K562 (cell line): Measurements from ENCODE around the gene HSPA4L. TPM values are rescaled to one million over a fixed set of nuclear protein-coding genes. Genes with fewer than 3 reads are reported as not detected.

Experiments used
- ARNT ChIP-seq, 2 experiments: fragments of 450-650 bp; IDR thresholded peaks; 2 replicates each; pipeline ENCODE4 v1.6.1; 2016; ENCODE audit warnings: mild to moderate bottlenecking in 1 of 2
- FOXM1 ChIP-seq, 2 experiments: fragments of 450-650 bp in 1 of 2; sonication (generic) in 1 of 2; formaldehyde crosslinking in 1 of 2; IDR thresholded peaks; 2 replicates each; pipeline versions ENCODE4 v1.6.1 to v1.9.0; 2017 to 2022; ENCODE audit warnings: low read depth in 2 of 2, mild to moderate bottlenecking in 2 of 2, missing genetic modification reagents in 1 of 2, moderate library complexity in 1 of 2
- HIVEP1 ChIP-seq: fragments of 250-450 bp; sonication (Bioruptor Pico); IDR thresholded peaks from 2 replicates; pipeline ENCODE4 v1.4.0; 2020; ENCODE audit warnings: mild to moderate bottlenecking
- HNRNPH1 ChIP-seq: fragments of 200-400 bp; formaldehyde crosslinking; optimal IDR thresholded peaks from 2 replicates; pipeline ENCODE3; 2017; ENCODE audit warnings: low read depth, mild to moderate bottlenecking, low read length, moderate library complexity
- KAT7 ChIP-seq: sonication (generic); formaldehyde crosslinking; IDR thresholded peaks from 2 replicates; pipeline ENCODE4 v1.8.0; 2022; ENCODE audit warnings: missing genetic modification reagents, mild to moderate bottlenecking, borderline replicate concordance
- SIX5 ChIP-seq, 2 experiments: IDR thresholded peaks; 2 replicates each; pipeline ENCODE4 v1.6.1; 2011; ENCODE audit warnings: low read length in 2 of 2, borderline replicate concordance in 1 of 2, low read depth in 1 of 2, mild to moderate bottlenecking in 1 of 2, moderate library complexity in 1 of 2; ENCODE audit not compliant: insufficient read depth in 1 of 2
- TEAD4 ChIP-seq, 2 experiments: sonication (generic) in 1 of 2; formaldehyde crosslinking in 1 of 2; IDR thresholded peaks; 2 replicates each; pipeline versions ENCODE4 v1.6.1 to v1.8.0; 2012 to 2022; ENCODE audit warnings: borderline replicate concordance in 1 of 2, inconsistent platforms in 1 of 2, low read length in 1 of 2, mild to moderate bottlenecking in 1 of 2, missing genetic modification reagents in 1 of 2
- TOE1 ChIP-seq, 2 experiments: fragments of 450-650 bp in 1 of 2; sonication (generic) in 1 of 2; formaldehyde crosslinking in 1 of 2; IDR thresholded peaks; 2 replicates each; pipeline versions ENCODE4 v1.7.1 to v1.8.0; 2016 to 2022; ENCODE audit warnings: borderline replicate concordance in 2 of 2, mild to moderate bottlenecking in 2 of 2, antibody characterized with exemption in 1 of 2, inconsistent platforms in 1 of 2, low read depth in 1 of 2, missing genetic modification reagents in 1 of 2, moderate library complexity in 1 of 2
- ZBTB9 ChIP-seq: fragments of 450-650 bp; formaldehyde crosslinking; IDR thresholded peaks from 2 replicates; pipeline ENCODE4 v1.4.0; 2020; ENCODE audit warnings: mild to moderate bottlenecking, moderate library complexity
- ZFP30 ChIP-seq: fragments of 250-450 bp; sonication (Bioruptor Pico); IDR thresholded peaks from 2 replicates; pipeline ENCODE4 v1.8.0; 2022; ENCODE audit warnings: moderate library complexity, mild to moderate bottlenecking, inconsistent platforms, borderline replicate concordance
- ZNF23 ChIP-seq: fragments of 250-450 bp; sonication (Bioruptor Pico); IDR thresholded peaks from 2 replicates; pipeline ENCODE4 v1.4.0; 2020; ENCODE audit warnings: mild to moderate bottlenecking
- polyA plus RNA-seq, 8 experiments: library from polyadenylated mRNA; depleted of rRNA in 4 of 8; stranded (reverse) in 5 of 8; unstranded in 3 of 8; fragments of >200 nt; fragmentation: Nextera tagmentation in 2 of 8; fragmentation: Illumina TruSeq in 1 of 8; extraction: Ambion mirVana in 2 of 8; extraction: Trizol in 1 of 8; gene quantifications; 2 replicates each; pipeline versions ENCODE4 v1.2.1 to v1.2.3, GENCODE V29; 2011 to 2014; ENCODE audit warnings: inconsistent platforms in 1 of 8, missing spikeins in 1 of 8
- total RNA-seq, 7 experiments: library from RNA; depleted of rRNA in 6 of 7; stranded (reverse); fragments of >200 nt in 6 of 7; fragmentation: Illumina TruSeq in 2 of 7; extraction: Trizol in 2 of 7; gene quantifications; 2 replicates each; pipeline versions ENCODE4 v1.2.1 to v1.2.3, GENCODE V29; 2011 to 2021; ENCODE audit warnings: low replicate concordance in 1 of 7
- TF ChIP-seq, protein P1 (sequence below): fragments of 450-650 bp; IDR thresholded peaks from 2 replicates; pipeline ENCODE4 v1.6.1; 2016; ENCODE audit warnings: mild to moderate bottlenecking, moderate library complexity

Gene HSPA4L
- total and polyA plus RNA-seq, 9 of the 15 experiments (the other 6 are each of a cell fraction or from before 2014, with no cell fraction given), result 12.3 to 37.0 (median 21.7) TPM

DNA sequence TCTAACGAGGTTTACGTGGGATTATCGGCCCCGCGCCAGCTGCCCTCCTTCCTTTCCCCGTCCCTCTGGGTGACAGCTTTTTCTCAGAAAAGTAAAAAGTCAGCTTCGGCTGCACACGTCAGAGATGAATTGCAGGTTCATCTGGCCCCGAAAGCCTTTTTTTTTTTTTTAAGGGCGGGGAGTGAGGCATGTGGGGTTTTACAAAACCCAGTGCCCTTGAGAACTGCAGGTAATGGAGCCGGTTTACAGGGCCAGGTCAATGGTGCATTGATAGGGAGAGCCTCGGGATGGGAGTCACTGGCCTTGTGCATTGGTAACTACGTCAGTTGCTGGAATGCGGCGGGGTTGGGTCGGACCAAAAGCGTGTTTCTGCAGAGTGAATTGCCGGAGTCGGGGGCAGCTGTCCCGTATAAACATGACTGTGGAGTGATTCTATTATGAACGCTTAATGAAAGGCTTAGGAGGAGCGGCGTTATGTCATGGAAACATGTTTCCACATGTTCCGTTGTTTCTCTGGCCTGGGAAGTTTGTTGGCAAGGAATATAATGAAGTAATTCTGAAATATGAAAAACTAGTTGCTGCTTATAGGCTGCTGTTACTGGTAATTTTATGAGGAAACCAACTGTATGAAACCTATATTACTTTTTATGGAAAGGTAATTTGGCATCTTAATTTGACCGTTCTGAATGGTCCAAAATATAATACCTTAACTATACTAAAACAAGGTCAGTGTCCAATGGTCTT is 1.1 kb downstream of the HSPA4L start (continued):
- TF ChIP-seq, protein P1, sequence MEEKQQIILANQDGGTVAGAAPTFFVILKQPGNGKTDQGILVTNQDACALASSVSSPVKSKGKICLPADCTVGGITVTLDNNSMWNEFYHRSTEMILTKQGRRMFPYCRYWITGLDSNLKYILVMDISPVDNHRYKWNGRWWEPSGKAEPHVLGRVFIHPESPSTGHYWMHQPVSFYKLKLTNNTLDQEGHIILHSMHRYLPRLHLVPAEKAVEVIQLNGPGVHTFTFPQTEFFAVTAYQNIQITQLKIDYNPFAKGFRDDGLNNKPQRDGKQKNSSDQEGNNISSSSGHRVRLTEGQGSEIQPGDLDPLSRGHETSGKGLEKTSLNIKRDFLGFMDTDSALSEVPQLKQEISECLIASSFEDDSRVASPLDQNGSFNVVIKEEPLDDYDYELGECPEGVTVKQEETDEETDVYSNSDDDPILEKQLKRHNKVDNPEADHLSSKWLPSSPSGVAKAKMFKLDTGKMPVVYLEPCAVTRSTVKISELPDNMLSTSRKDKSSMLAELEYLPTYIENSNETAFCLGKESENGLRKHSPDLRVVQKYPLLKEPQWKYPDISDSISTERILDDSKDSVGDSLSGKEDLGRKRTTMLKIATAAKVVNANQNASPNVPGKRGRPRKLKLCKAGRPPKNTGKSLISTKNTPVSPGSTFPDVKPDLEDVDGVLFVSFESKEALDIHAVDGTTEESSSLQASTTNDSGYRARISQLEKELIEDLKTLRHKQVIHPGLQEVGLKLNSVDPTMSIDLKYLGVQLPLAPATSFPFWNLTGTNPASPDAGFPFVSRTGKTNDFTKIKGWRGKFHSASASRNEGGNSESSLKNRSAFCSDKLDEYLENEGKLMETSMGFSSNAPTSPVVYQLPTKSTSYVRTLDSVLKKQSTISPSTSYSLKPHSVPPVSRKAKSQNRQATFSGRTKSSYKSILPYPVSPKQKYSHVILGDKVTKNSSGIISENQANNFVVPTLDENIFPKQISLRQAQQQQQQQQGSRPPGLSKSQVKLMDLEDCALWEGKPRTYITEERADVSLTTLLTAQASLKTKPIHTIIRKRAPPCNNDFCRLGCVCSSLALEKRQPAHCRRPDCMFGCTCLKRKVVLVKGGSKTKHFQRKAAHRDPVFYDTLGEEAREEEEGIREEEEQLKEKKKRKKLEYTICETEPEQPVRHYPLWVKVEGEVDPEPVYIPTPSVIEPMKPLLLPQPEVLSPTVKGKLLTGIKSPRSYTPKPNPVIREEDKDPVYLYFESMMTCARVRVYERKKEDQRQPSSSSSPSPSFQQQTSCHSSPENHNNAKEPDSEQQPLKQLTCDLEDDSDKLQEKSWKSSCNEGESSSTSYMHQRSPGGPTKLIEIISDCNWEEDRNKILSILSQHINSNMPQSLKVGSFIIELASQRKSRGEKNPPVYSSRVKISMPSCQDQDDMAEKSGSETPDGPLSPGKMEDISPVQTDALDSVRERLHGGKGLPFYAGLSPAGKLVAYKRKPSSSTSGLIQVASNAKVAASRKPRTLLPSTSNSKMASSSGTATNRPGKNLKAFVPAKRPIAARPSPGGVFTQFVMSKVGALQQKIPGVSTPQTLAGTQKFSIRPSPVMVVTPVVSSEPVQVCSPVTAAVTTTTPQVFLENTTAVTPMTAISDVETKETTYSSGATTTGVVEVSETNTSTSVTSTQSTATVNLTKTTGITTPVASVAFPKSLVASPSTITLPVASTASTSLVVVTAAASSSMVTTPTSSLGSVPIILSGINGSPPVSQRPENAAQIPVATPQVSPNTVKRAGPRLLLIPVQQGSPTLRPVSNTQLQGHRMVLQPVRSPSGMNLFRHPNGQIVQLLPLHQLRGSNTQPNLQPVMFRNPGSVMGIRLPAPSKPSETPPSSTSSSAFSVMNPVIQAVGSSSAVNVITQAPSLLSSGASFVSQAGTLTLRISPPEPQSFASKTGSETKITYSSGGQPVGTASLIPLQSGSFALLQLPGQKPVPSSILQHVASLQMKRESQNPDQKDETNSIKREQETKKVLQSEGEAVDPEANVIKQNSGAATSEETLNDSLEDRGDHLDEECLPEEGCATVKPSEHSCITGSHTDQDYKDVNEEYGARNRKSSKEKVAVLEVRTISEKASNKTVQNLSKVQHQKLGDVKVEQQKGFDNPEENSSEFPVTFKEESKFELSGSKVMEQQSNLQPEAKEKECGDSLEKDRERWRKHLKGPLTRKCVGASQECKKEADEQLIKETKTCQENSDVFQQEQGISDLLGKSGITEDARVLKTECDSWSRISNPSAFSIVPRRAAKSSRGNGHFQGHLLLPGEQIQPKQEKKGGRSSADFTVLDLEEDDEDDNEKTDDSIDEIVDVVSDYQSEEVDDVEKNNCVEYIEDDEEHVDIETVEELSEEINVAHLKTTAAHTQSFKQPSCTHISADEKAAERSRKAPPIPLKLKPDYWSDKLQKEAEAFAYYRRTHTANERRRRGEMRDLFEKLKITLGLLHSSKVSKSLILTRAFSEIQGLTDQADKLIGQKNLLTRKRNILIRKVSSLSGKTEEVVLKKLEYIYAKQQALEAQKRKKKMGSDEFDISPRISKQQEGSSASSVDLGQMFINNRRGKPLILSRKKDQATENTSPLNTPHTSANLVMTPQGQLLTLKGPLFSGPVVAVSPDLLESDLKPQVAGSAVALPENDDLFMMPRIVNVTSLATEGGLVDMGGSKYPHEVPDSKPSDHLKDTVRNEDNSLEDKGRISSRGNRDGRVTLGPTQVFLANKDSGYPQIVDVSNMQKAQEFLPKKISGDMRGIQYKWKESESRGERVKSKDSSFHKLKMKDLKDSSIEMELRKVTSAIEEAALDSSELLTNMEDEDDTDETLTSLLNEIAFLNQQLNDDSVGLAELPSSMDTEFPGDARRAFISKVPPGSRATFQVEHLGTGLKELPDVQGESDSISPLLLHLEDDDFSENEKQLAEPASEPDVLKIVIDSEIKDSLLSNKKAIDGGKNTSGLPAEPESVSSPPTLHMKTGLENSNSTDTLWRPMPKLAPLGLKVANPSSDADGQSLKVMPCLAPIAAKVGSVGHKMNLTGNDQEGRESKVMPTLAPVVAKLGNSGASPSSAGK, result peak; percentile 37; the same call in 1 of the 2 replicates
- TF ChIP-seq ZFP30 (CRISPR knock-in tag) (no peak), ARNT (IDR thresholded peaks at IDR 0.05) (no peak), SIX5 (IDR thresholded peaks at IDR 0.05; ENCODE audit: borderline replicate concordance in 1 of 2, insufficient read depth in 1 of 2, low read depth in 1 of 2, low read length in 2 of 2) (no peak), FOXM1 (IDR thresholded peaks at IDR 0.05; ENCODE audit: low read depth) (no peak), FOXM1 (CRISPR knock-in tag; IDR thresholded peaks at IDR 0.05; ENCODE audit: low read depth) (no peak), TOE1 (IDR thresholded peaks at IDR 0.05; ENCODE audit: borderline replicate concordance) (no peak), TOE1 (CRISPR knock-in tag; IDR thresholded peaks at IDR 0.05; ENCODE audit: borderline replicate concordance, low read depth) (no peak), HNRNPH1 (no peak), ZNF23 (CRISPR knock-in tag) (no peak), TEAD4 (IDR thresholded peaks at IDR 0.05; ENCODE audit: low read length) (peak; percentile 63), TEAD4 (CRISPR knock-in tag; IDR thresholded peaks at IDR 0.05; ENCODE audit: borderline replicate concordance) (no peak), HIVEP1 (CRISPR knock-in tag) (no peak), KAT7 (no peak), ZBTB9 (no peak)
